Caco-2 (cell line): ENCODE data around the gene EPB41L4A. TPM values are rescaled to one million over a fixed set of nuclear protein-coding genes. Genes with fewer than 3 reads are reported as not detected.

Experiments used
- BruUV-seq: library from RNA; stranded (reverse); fragments of 400-500 nt; replicated peaks from 2 replicates; lab custom pipeline; 2021; lab: Mats Ljungman, UMichigan
- CTCF ChIA-PET: fragments of 300-600 bp; sonication (Branson Sonifier 250); formaldehyde crosslinking; loops from one replicate; lab custom pipeline; 2022; ENCODE audit warnings: antibody characterized with exemption; lab: Charles Lee
- POLR2A ChIA-PET: fragments of 300-600 bp; sonication (Branson Sonifier 250); formaldehyde crosslinking; loops from one replicate; lab custom pipeline; 2022; ENCODE audit warnings: antibody characterized with exemption; lab: Charles Lee
- DNase-seq, 2 experiments: peaks; one replicate each; pipeline versions ENCODE4 v3.0.0 to v3.0.0-alpha.2; 2020 to 2022
- H3K27me3 ChIP-seq: replicated peaks from 2 replicates; pipeline ENCODE4 v1.6.0; 2011; ENCODE audit warnings: low read length; ENCODE audit not compliant: control insufficient read depth, insufficient read depth
- H3K36me3 ChIP-seq: 2 replicates; pipeline ENCODE4 v1.5.1; 2011; ENCODE audit warnings: low read length; ENCODE audit not compliant: control insufficient read depth, insufficient read depth
- H3K4me1 ChIP-seq: fragments of 250-450 bp; sonication (Bioruptor Pico); 2 replicates; pipeline ENCODE4 v1.5.1; 2020; ENCODE audit warnings: mild to moderate bottlenecking
- H3K4me3 ChIP-seq: 2 replicates; pipeline ENCODE4 v1.5.1; 2011; ENCODE audit warnings: low read depth, mild to moderate bottlenecking, control low read depth, low read length
- H3K9me3 ChIP-seq: fragments of 250-450 bp; sonication (Bioruptor Pico); 2 replicates; pipeline ENCODE4 v1.5.1; 2020; ENCODE audit warnings: mild to moderate bottlenecking, moderate library complexity
- H3K27ac Mint-ChIP-seq: one replicate; pipeline ENCODE4 v1.8.0; 2022; ENCODE audit warnings: mixed read lengths; ENCODE audit not compliant: unreplicated experiment
- H3K27me3 Mint-ChIP-seq: one replicate; pipeline ENCODE4 v1.8.0; 2022; ENCODE audit warnings: mixed read lengths; ENCODE audit not compliant: insufficient read depth, unreplicated experiment
- H3K36me3 Mint-ChIP-seq: one replicate; pipeline ENCODE4 v1.8.0; 2022; ENCODE audit warnings: mild to moderate bottlenecking, mixed read lengths; ENCODE audit not compliant: insufficient read depth, unreplicated experiment
- H3K4me1 Mint-ChIP-seq: one replicate; pipeline ENCODE4 v1.8.0; 2022; ENCODE audit warnings: low read depth, mixed read lengths; ENCODE audit not compliant: unreplicated experiment
- H3K4me3 Mint-ChIP-seq: one replicate; pipeline ENCODE4 v1.8.0; 2022; ENCODE audit warnings: mild to moderate bottlenecking, moderate library complexity, mixed read lengths; ENCODE audit not compliant: unreplicated experiment
- H3K9me3 Mint-ChIP-seq: one replicate; pipeline ENCODE4 v1.8.0; 2022; ENCODE audit warnings: mixed read lengths; ENCODE audit not compliant: unreplicated experiment
- CTCF ChIP-seq, 2 experiments: fragments of 200-600 bp in 1 of 2; IDR thresholded peaks; 1 replicate in 1 of 2; 2 replicates in 1 of 2; pipeline versions ENCODE4 v1.5.1 to v1.8.0; 2011 to 2022; ENCODE audit warnings: antibody characterized with exemption in 1 of 2, control low read depth in 1 of 2, inconsistent platforms in 1 of 2, low read depth in 1 of 2, low read length in 1 of 2, mild to moderate bottlenecking in 1 of 2, moderate library complexity in 1 of 2; ENCODE audit not compliant: insufficient read depth in 1 of 2, severe bottlenecking in 1 of 2, unreplicated experiment in 1 of 2
- intact Hi-C: fragments of 100-400 bp; cut with micrococcal nuclease; formaldehyde crosslinking; loops from one replicate; pipeline ENCODE4 v1.10.0; 2022; ENCODE audit not compliant: unreplicated experiment
- total RNA-seq: library from RNA; stranded (reverse); gene quantifications from 2 replicates; pipeline ENCODE4 v1.2.3, GENCODE V29; 2022

The EPB41L4A gene
- total RNA-seq, 1 experiment from 2014 or later: 1.4 TPM

- POLR2A ChIA-PET: interaction anchor here (1.1 kb wide), 1 partner anchor 259 kb away, joined by 3 read pairs; no protein-coding TSS in a partner anchor
- CTCF ChIA-PET: interaction anchor here (0.5 to 1.7 kb wide), 18 partner anchors 18 to 887 kb away, joined by 3 to 15 read pairs (median 4); no protein-coding TSS in a partner anchor
Observed at GRCh38 chr5:112419986-112420864, 1.1 kb upstream of the EPB41L4A start.

GRCh38 chr5:112418659-112419163 is 366 bp downstream of the EPB41L4A start:
- Mint-ChIP-seq H3K27me3 (peaks cover 29% of the 10 kb centered on the region), H3K27ac (no peak overlapping the region), H3K4me1 (peaks cover 16% of the 10 kb centered on the region), H3K9me3 (no peaks in the 10 kb centered on the region), H3K36me3 (peaks cover 4% of the 10 kb centered on the region), H3K4me3 (peak overlapping the region; percentile 76)
- H3K4me3 ChIP-seq: peak overlapping the region; percentile 58
- peak in 1 of 2 experiments; percentile 5 for DNase-seq
- CTCF ChIA-PET: no interaction called here
- POLR2A ChIA-PET: no interaction called here
- H3K36me3 ChIP-seq: no peaks in the 10 kb centered on the region
- no peak for TF ChIP-seq CTCF (IDR thresholded peaks at IDR 0.05; ENCODE audit: insufficient read depth in 1 of 2, low read depth in 1 of 2, low read length in 1 of 2, severe bottlenecking in 1 of 2, unreplicated experiment in 1 of 2)
- intact Hi-C loops: no loop called here
- H3K4me1 ChIP-seq: peaks cover 13% of the 10 kb centered on the region
- BruUV-seq: no TSS peak
- H3K9me3 ChIP-seq: no peaks in the 10 kb centered on the region
- peaks cover 8% of the 10 kb centered on the region for H3K27me3 ChIP-seq

More at GRCh38 chr5:112419986-112420864, 1.1 kb upstream of the EPB41L4A start:
- H3K36me3 Mint-ChIP-seq: peaks cover 4% of the 10 kb centered on the region
- no peaks in the 10 kb centered on the region for H3K9me3 Mint-ChIP-seq
- peaks cover 8% of the 10 kb centered on the region for H3K27me3 ChIP-seq
- no peak overlapping the region for H3K27ac Mint-ChIP-seq
- H3K4me3 ChIP-seq: peak overlapping the region; percentile 58
- intact Hi-C loops: loop anchor here (1.0 to 5.0 kb wide), 3 partner anchors 53 to 245 kb away; no protein-coding TSS in a partner anchor
- H3K4me1 ChIP-seq: peaks cover 10% of the 10 kb centered on the region
- peaks cover 8% of the 10 kb centered on the region for H3K4me1 Mint-ChIP-seq
- TF ChIP-seq CTCF (IDR thresholded peaks at IDR 0.05; ENCODE audit: insufficient read depth in 1 of 2, low read depth in 1 of 2, low read length in 1 of 2, severe bottlenecking in 1 of 2, unreplicated experiment in 1 of 2): peak; percentile 91 to 92
- no peaks in the 10 kb centered on the region for H3K36me3 ChIP-seq
- DNase-seq: peak; percentile 72 to 84
- H3K27me3 Mint-ChIP-seq: peaks cover 25% of the 10 kb centered on the region
- no peaks in the 10 kb centered on the region for H3K9me3 ChIP-seq
- no TSS peak for BruUV-seq
- peak overlapping the region; percentile 76 for H3K4me3 Mint-ChIP-seq

- no TSS peak for BruUV-seq
- Histone ChIP-seq H3K27me3 (peaks cover 8% of the 10 kb centered on the region), H3K4me3 (no peak overlapping the region), H3K9me3 (no peaks in the 10 kb centered on the region), H3K4me1 (peaks cover 13% of the 10 kb centered on the region), H3K36me3 (no peaks in the 10 kb centered on the region)
- Mint-ChIP-seq H3K27ac (no peak overlapping the region), H3K9me3 (no peaks in the 10 kb centered on the region), H3K27me3 (peaks cover 33% of the 10 kb centered on the region), H3K4me3 (peak overlapping the region; percentile 76), H3K36me3 (peaks cover 4% of the 10 kb centered on the region), H3K4me1 (peaks cover 20% of the 10 kb centered on the region)
- DNase-seq: peak in 1 of 2 experiments; percentile 3
- ChIA-PET CTCF (interaction anchor here (0.6 kb wide), 2 partner anchors 61 to 1040 kb away, joined by 3 read pairs; no protein-coding TSS in a partner anchor), POLR2A (no interaction called here)
- TF ChIP-seq CTCF (IDR thresholded peaks at IDR 0.05; ENCODE audit: insufficient read depth in 1 of 2, low read depth in 1 of 2, low read length in 1 of 2, severe bottlenecking in 1 of 2, unreplicated experiment in 1 of 2): no peak
- intact Hi-C loops: no loop called here
Observed at GRCh38 chr5:112417931-112418658, 982 bp downstream of the EPB41L4A start.
